ENCODE measurements around the gene PRSS23.

- TF ChIP-seq CTCF (IDR thresholded peaks at IDR 0.05; ENCODE audit: insufficient read depth, low read length, poor library complexity, severe bottlenecking) (no peak), EZH2phosphoT487 (conservative IDR thresholded peaks at IDR 0.05; ENCODE audit: low read length) (no peak)
Measured at GRCh38 chr11:86814775-86815174, 14.4 kb downstream of the PRSS23 start.

Measured in SU-DHL-6 (cell line).